C4-2B (cell line): ENCODE data around the gene ATXN3.

Experiments used
- CTCF ChIP-seq: fragments of 450-650 bp; conservative IDR thresholded peaks from 2 replicates; pipeline ENCODE4 v1.5.1; 2017; ENCODE audit warnings: mild to moderate bottlenecking
- ZFX ChIP-seq: fragments of 450-650 bp; IDR thresholded peaks from 2 replicates; pipeline ENCODE4 v1.6.1; 2017

- no peak for TF ChIP-seq ZFX
- no peak for TF ChIP-seq CTCF
These were observed 3.1 kb upstream of the ATXN3 start for GRCh38 chr14:92109490-92109889.
